ENCODE results near the gene PTPRCAP.

Gene PTPRCAP

DNA sequence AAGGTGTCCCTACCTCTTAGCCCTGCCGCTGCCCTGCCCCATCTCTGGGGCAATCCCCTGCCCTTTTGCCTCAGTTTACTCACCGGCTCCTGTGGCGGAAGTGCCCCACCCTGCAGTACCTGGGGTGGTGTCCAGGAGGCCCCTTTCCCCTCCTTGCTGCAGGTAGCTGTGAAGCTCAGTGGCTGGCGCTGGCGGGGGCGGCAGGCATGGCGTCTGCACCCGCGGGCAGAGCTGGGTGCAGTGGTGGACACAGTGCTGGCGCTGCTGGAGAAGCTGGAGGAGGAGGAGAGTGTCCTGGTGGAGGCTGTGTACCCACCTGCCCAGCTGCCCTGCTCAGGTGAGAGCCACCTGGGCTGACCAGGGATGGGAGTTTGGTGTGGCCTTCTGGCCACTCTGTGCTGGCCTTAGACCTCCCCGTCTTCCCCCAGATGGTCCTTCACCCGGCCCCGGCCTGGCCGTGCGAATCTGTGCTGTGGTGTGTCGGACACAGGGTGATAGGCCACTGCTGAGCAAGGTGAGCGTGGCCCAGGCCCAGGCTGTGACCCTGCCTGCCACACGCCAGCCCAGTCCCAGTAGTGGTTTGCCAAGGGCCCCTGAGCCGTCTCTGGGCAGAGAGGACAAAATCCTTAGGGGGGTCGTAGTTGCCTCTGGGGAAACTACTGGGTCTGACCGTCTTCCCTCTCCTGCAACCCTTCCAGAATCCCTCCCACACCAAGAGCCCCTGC is 18.0 kb downstream of the PTPRCAP start:
- TF ChIP-seq, protein P1, sequence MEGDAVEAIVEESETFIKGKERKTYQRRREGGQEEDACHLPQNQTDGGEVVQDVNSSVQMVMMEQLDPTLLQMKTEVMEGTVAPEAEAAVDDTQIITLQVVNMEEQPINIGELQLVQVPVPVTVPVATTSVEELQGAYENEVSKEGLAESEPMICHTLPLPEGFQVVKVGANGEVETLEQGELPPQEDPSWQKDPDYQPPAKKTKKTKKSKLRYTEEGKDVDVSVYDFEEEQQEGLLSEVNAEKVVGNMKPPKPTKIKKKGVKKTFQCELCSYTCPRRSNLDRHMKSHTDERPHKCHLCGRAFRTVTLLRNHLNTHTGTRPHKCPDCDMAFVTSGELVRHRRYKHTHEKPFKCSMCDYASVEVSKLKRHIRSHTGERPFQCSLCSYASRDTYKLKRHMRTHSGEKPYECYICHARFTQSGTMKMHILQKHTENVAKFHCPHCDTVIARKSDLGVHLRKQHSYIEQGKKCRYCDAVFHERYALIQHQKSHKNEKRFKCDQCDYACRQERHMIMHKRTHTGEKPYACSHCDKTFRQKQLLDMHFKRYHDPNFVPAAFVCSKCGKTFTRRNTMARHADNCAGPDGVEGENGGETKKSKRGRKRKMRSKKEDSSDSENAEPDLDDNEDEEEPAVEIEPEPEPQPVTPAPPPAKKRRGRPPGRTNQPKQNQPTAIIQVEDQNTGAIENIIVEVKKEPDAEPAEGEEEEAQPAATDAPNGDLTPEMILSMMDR (IDR thresholded peaks at IDR 0.05; ENCODE audit: low read depth, low read length) = no peak
- DNase-seq (ENCODE audit: extremely low read depth, low read depth) = no peak

DNA sequence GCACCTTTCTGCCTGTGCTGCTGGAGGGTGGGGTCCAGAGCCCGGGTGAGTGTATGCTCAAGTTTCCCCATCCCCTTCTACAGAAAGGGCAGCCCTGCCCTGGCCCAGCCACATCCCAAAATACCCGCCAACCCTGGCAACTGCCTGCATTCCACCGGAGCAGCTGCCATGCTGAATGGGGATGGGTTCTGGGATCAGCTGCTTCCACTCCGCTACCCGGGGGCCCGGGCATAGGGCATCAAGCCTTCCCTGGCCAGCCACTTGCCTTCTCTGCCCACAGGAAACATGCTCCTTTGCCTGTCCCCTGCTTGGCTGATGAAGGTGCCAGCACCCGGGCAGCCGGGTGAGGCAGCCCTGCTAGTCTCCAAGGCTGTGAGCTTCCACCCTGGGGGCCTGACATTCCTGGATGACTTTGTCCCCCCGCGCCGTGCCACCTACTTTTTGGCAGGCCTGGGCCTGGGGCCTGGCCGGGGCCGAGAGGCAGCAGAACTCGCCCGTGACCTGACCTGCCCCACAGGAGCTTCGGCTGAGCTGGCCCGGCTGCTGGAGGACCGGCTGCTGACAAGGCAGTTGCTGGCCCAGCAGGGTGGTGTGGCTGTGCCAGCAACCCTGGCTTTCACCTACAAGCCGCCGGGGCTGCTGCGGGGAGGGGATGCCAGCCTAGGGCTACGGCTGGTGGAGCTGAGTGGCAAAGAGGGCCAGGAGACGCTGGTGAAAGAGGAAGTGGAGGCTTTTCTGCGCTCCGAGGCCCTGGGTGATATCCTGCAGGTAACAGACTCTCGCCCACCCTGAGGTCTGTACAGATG is 18.8 kb downstream of the PTPRCAP start:
- TF ChIP-seq, protein P1 (IDR thresholded peaks at IDR 0.05; ENCODE audit: low read depth, low read length) = no peak
- DNase-seq (ENCODE audit: extremely low read depth, low read depth) = no peak

DNA sequence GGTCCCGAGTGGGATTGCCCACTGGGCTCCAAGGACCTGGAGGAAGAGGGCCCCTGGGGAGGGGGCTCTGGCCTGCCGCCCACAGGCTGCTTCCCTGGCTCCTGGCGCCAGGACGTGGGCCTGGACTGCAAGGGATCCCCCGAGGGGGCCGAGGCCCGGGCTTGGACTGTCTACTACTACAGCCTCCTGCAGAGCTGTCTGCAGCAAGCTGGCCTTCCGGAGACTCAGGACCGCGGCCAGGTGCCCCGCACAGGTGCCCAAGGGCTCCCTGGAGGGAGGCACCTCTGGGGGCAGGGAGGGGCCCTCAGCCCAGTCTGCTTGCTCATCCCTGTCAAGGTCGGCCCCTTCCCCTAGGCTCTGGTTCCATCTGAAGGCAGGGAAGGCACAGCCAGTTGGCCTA is 20.1 kb downstream of the PTPRCAP start:
- no peak for DNase-seq (ENCODE audit: extremely low read depth, low read depth)
- TF ChIP-seq, protein P1 (IDR thresholded peaks at IDR 0.05; ENCODE audit: low read depth, low read length) = no peak

DNA sequence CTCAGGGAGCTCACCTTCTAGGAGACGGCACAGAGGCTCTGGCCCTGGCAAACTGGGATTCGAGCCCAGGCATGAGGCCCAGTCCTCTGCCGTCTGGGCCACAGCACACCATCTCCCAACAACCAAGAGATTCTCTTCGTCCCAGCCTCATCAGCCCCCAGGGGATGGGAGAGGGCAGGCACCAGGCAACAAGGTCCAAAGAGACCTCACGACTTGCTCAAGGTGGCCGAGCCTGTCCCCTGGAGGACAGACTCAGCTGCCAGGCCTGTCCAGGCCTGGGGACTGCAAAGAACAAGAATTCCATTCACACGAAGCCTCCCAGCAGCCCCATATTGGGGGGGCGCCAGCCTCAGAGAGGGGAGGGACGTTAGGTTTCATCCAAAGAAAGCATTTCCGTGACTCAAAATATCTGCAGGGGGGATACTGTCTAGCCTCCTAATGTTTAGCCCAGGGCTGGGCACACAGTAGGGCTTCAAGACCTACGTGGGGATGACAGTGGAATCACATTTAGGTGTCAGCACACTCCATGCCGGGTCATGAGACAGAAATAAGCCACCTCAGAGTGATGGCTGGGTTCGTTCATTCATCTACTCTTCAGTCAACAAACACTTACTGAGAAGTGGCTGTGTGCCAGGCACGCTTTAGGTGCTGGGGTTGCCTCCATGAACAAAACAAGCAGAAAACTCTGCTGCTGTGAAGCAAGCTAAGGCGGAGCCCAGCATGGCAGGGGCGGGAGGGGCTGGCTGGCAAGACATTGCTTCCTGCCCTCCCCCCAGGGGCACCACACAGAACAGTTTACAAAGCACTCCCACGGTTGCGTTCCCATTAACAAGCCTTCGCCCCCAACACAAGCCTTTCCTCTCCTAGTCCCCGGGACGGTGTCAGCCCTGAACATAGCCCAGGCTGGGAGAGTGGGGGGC is 20.8 kb downstream of the PTPRCAP start:
- TF ChIP-seq, protein P1 (IDR thresholded peaks at IDR 0.05; ENCODE audit: low read depth, low read length) = no peak

DNA sequence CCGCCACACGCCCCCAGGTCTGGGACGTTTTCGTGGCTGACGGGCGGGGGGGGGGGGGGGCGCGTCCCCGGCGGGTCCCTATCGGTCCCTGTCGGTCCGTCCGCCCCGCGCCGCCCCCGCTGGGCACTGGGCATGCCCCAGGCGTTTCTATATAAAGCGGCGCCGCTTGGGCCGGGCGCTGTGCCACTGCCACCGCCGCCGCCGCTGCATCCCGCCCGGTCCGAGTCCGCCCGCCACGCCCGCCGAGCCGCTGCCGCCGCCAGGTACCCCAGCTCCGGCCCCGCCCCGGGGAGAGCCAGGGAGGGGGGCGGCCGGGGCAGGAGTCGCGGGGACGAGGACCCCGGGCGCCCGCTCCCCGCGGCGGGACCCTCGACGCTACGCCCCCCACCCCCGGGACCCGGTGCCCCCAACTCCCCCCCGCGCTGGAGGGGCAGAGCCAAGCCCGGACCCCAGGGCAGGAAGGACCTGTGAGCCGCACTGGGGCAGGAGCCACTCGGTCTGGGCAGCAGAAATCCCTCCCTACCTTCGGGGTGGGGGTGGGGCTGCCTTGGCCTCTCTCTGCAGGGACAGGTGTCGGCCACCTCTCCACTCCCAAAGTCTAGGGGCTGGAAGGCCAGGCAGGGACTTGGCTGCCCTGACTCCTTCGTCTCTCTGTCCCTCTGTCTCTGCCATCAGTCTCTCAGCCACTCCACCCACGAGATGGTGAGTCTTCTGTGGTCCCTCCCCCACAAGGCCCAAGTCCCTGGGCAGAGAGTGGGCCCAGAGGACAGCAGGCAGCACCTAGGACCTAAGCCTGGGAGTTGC is 21.8 kb downstream of the PTPRCAP start, which contains the start of gene CARNS1:
TSS of gene CARNS1 (plus strand) at position 178 of the 804 bp plus-strand sequence. CDS start at position 700, 522 bp downstream.
- DNase-seq (ENCODE audit: extremely low read depth, low read depth) = no peak
- TF ChIP-seq, protein P1 (IDR thresholded peaks at IDR 0.05; ENCODE audit: low read depth, low read length) = no peak

More for the DNA sequence above, 20.8 kb downstream of the PTPRCAP start:
- no peak for DNase-seq (ENCODE audit: extremely low read depth, low read depth)

DNA sequence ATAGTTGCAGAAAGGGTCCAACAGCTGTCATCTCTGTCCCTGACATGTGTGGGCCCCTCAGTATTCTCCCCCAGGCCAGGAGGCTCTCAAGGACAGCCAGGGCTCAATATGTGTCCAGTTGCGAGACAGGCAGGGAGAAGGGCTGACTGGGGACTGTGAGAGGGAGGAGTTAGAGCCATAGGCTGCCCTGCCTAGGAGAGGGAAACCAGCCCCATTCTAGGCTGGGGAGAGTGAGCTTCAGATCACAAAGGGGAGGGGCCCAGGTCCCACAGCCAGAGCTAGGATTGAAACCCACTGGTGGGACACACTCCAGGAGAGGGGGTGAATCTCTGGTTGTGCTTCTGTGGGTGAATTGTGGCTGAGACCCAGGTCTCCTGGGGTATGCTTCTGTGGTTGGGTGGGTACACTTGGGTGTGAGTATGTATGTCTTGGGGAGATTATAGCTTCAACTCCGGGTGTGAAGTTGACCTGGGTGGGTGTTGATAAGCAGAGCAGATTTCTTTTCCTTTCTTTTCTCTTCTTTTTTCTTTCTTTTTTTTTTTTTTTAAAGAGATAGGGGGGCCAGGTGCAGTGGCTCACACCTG is 24.1 kb downstream of the PTPRCAP start:
- TF ChIP-seq, protein P1 (IDR thresholded peaks at IDR 0.05; ENCODE audit: low read depth, low read length) = no peak
- DNase-seq (ENCODE audit: extremely low read depth, low read depth) = no peak

Data from AG09319 (cell line).